ENCODE results near the gene BLOC1S2.

GRCh38 chr10:100239851-100240250 is 46.6 kb downstream of the BLOC1S2 start:
- TF ChIP-seq POLR2A (IDR thresholded peaks at IDR 0.05; ENCODE audit: low read length), result no peak
- no peak for TF ChIP-seq EP300 (IDR thresholded peaks at IDR 0.05)
- no peak for TF ChIP-seq CTCF (IDR thresholded peaks at IDR 0.05)
- TF ChIP-seq MAX (IDR thresholded peaks at IDR 0.05), result no peak
- no peak for TF ChIP-seq USF2 (IDR thresholded peaks at IDR 0.05)

Data from A549 (cell line).